Measurements from ENCODE around the gene SERF2. TPM values are rescaled to one million over a fixed set of nuclear protein-coding genes. Genes with fewer than 3 reads are reported as not detected.
"Not testable (repeated sequence)": the region's sequence is repeated elsewhere in the genome, so short reads cannot be mapped to it uniquely, and the experiment has no call there.

SERF2 gene
- total RNA-seq, 8 experiments from 2014 or later: 596 to 1,776 (median 768) TPM

DNA sequence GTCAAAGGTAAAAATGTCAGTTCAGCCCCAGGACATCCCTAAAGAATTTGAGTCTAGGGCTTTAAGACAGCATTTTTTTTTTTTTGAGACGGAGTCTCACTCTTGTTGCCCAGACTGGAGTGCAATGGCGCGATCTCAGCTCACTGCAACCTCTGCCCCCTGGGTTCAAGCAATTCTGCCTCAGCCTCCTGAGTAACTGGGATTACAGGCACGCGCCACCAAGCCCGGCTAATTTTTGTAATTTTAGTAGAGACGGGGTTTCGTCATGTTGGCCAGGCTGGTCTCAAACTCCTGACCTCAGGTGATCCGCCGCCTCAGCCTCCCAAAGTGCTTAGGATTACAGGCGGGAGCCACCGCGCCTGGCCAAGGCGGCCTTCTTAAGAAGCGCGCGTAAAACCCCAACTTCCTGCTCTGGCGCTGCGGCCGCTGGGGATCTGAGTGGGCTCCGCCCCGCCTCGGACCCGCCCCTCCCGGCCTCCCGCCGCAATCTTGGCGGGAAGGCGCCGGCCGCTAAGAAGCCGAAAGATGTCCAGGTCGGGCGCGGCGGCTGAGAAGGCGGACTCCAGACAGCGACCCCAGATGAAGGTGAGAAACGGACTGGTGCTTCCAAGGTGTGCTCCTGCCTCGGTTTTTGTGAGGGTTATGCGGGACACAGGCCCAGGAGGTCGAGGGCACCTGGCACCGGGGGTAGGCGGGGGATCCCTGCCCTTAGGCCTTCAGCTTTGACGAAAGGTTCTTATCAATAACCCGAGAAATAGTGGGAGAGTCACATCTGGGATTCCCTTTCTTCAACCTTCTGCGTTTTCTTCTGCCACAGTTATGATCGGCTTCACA is 34.6 kb downstream of the SERF2 start, which contains the start of gene WDR76:
WDR76 (plus strand) TSS at position 495 of the 834 bp plus-strand sequence; CDS start at position 526, 31 bp downstream.
- WGBS, 10 experiments: 2 to 83% (median 19%) methylated on average over 1 to 17 of the region's 48 CpGs; no CpG with 5 or more reads in 2 of the 10 experiments
- Histone ChIP-seq H3K4me3 (peak within 1 kb of the TSS; percentile 25 to 38 (median 32)), H3K4me1 (replicated peaks in 1 of 2) (peaks cover 10% of the 10 kb centered on the region in 2 donors), H3K27ac (peak within 1 kb of the TSS in 1 of 2 donors; percentile 19)
- peak; percentile 23 to 72 (median 62) for ATAC-seq (replicated peaks in 6 of 8)
- in situ Hi-C loops (cut with MboI; ENCODE audit: low pct_unique_long_range_greater_than_20kb in 2 of 9, low sequenced_read_pairs in 9 of 9, unreplicated experiment in 9 of 9): no loop called here

DNA sequence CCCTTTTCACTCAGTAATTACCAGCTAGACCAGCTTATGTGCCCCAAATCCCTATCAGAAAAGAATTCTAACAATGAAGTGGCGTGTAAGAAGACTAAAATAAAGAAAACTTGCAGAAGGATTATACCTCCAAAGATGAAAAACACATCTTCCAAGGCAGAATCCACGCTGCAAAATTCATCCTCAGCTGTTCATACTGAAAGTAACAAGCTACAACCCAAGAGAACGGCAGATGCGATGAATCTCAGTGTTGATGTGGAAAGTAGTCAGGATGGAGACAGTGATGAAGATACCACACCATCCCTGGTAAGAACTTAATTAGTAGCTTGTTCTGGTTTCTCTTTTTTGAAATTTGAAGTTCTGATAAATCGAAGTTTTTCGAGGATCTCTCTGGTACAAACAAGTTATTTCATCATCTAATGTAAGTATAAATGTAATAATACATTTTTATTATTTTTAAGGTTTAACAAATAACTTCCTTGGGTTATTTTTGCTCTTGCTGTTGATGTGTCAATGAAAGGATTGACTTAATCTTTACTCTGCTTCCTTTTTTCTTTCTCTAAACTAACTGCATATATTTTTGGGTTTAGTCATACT is 36.0 kb downstream of the SERF2 start:
- in situ Hi-C loops (cut with MboI; ENCODE audit: low pct_unique_long_range_greater_than_20kb in 2 of 9, low sequenced_read_pairs in 9 of 9, unreplicated experiment in 9 of 9): no loop called here
- Histone ChIP-seq H3K4me3 (no peak overlapping the region), H3K4me1 (replicated peaks in 1 of 2) (peaks cover 10% of the 10 kb centered on the region in 2 donors)

DNA sequence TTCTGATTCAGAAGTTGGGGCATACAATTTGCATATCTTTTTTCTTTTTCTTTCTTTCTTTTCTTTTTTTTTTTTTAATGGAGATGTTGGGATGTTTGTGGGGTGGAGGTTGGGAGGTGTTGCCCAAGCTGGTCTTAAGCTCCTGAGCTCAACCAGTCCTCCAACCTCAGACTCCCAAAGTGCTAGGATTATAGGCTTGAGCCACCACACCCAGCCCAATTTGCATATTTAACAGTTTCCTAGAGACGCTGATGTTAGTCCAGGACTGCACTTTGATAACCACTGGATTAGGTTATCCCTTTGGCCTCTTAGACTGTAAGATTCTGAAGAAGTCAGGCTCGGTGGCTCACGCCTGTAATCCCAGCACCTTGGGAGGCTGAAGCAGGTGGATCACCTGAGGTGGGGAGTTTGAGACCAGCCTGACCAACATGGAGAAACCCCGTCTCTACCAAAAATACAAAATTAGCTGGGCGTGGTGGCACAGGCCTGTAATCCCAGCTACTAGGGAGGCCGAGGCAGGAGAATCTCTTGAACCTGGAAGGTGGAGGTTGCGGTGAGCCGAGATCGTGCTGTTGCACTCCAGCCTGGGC is 37.9 kb downstream of the SERF2 start:
- H3K4me1 ChIP-seq (replicated peaks in 1 of 2); H3K27ac ChIP-seq; H3K4me3 ChIP-seq; in situ Hi-C loops (cut with MboI; ENCODE audit: low pct_unique_long_range_greater_than_20kb in 2 of 9, low sequenced_read_pairs in 9 of 9, unreplicated experiment in 9 of 9): not testable (repeated sequence)
- ATAC-seq (replicated peaks in 6 of 8): peak in 3 of 8 experiments; percentile 57 to 87 (median 79)
- WGBS, 10 experiments: 0 to 100% (median 92%) methylated on average over 1 to 7 of the region's 9 CpGs; no CpG with 5 or more reads in 1 of the 10 experiments

More for the DNA sequence above, 36.0 kb downstream of the SERF2 start:
- no peak for ATAC-seq (replicated peaks in 6 of 8)
- no peak overlapping the region for H3K27ac ChIP-seq
- WGBS, 10 experiments: 7 to 86% (median 61%) methylated on average over 2 to 6 of the region's 6 CpGs

DNA sequence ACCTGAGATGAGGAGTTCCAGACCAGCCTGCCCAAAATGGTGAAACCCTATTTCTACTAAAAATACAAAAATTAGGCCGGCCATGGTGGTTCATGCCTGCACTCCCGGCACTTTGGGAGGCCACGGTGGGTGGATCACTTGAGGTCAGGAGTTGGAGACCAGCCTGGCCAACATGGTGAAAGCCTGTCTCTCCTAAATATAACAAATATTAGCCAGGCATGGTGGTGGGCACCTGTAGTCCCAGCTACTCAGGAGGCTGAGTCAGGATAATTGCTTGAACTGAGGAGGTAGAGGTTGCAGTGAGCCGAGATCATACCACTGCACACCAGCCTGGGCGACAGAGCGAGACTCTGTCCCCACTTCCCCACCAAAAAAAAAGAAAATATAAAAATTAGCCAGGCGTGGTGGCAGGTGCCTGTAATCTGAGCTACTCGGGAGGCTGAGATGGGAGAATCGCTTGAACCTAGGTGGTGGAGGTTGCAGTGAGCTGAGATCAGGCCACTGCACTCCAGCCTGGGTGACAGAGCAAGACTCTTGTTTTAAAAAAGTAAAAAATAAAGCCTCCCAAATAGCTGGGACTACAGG is 38.7 kb downstream of the SERF2 start:
- 83 to 100% (median 97%) methylated on average over 1 to 5 of the region's 9 CpGs; no CpG with 5 or more reads in 1 of the 10 experiments for WGBS, 10 experiments
- H3K4me3 ChIP-seq; H3K27ac ChIP-seq; ATAC-seq (replicated peaks in 6 of 8); H3K4me1 ChIP-seq (replicated peaks in 1 of 2); in situ Hi-C loops (cut with MboI; ENCODE audit: low pct_unique_long_range_greater_than_20kb in 2 of 9, low sequenced_read_pairs in 9 of 9, unreplicated experiment in 9 of 9): not testable (repeated sequence)

DNA sequence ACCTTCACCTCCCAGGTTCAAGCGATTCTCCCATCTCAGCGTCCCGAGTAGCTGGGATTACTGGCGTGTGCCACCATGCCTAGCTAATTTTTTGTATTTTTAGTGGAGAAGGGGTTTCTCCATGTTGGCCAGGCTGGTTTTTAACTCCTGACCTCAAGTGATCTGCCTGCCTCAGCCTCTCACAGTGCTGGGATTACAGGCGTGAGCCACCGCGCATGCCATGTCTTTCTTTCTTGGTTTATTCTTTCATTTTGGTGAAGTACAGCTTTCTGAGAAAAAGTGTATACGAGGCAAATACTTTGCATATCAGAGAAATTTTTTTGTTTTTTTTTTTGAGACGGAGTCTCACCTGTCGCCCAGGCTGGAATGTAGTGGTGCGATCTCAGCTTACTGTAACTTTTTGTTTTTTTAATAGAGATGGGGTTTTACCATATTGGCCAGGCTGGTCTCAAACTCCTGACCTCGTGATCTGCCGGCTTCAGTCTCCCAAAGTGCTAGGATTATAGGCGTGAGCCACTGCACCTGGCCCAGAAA is 39.5 kb downstream of the SERF2 start:
- H3K27ac ChIP-seq; H3K4me3 ChIP-seq; in situ Hi-C loops (cut with MboI; ENCODE audit: low pct_unique_long_range_greater_than_20kb in 2 of 9, low sequenced_read_pairs in 9 of 9, unreplicated experiment in 9 of 9); H3K4me1 ChIP-seq (replicated peaks in 1 of 2); ATAC-seq (replicated peaks in 6 of 8): not testable (repeated sequence)
- 80 to 100% (median 96%) methylated on average over 2 to 13 of the region's 14 CpGs for WGBS, 10 experiments

DNA sequence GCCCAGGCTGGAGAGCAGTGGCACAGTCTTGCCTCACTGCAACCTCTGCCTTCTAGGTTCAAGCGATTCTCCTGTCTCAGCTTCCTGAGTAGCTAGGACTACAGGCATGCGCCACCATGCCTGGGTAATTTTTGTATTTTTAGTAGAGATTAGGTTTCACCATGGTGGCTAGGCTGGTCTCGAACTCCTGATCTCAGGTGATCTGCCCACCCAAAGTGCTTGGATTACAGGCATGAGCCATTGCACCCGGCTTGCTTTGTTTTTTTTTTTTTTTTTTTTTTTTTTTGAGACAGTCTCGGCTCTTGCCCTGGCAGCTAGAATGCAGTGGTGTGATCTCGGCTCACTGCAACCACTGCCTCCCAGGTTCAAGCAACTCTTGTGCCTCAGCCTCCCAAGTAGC is 40.4 kb downstream of the SERF2 start:
- ATAC-seq (replicated peaks in 6 of 8); H3K27ac ChIP-seq; H3K4me3 ChIP-seq; in situ Hi-C loops (cut with MboI; ENCODE audit: low pct_unique_long_range_greater_than_20kb in 2 of 9, low sequenced_read_pairs in 9 of 9, unreplicated experiment in 9 of 9); H3K4me1 ChIP-seq (replicated peaks in 1 of 2): not testable (repeated sequence)
- WGBS, 10 experiments: 79 to 100% (median 100%) methylated on average over 1 to 4 of the region's 6 CpGs; no CpG with 5 or more reads in 1 of the 10 experiments

DNA sequence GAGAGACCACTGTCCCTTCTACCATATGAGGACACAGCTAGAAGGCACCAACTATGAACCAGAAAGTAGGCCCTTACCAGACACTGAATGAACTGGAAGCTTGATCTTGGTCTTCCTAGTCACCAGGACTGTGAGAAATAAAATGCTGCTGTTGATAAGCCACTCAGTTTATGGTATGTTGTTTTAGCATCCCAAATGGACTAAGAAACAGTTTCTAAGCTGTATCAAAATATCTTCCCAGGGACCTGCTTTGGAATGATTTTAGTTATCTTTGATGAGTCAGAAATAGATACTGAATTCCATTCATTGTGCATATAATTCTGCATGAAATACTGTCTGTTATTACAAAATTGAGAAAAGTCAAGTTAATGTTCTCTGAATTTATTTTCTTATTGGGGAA is 53.3 kb downstream of the SERF2 start:
- Histone ChIP-seq H3K4me3 (no peak overlapping the region), H3K27ac (no peak overlapping the region), H3K4me1 (replicated peaks in 1 of 2) (no peaks in the 10 kb centered on the region)
- in situ Hi-C loops (cut with MboI; ENCODE audit: low pct_unique_long_range_greater_than_20kb in 2 of 9, low sequenced_read_pairs in 9 of 9, unreplicated experiment in 9 of 9): no loop called here
- ATAC-seq (replicated peaks in 6 of 8): no peak

Other genes starting within 250 kb of the SERF2 start
- gene PPIP5K1, start 202.1 kb upstream of the SERF2 start, total RNA-seq: 10 to 100 TPM in 7 of 8 experiments, 1 to 10 TPM in 1; 9.4 to 37.9 (median 21.0) TPM
- gene CKMT1B, start 198.3 kb upstream of the SERF2 start, total RNA-seq: 10 to 100 TPM in 4 of 8 experiments, 1 to 10 TPM in 3, under 1 TPM in 1; 0.91 to 18.5 (median 9.4) TPM
- gene STRC, start 173.5 kb upstream of the SERF2 start, total RNA-seq: 1 to 10 TPM in 3 of 8 experiments, under 1 TPM in 5; 0.40 to 2.9 (median 0.77) TPM
- gene CATSPER2, start 143.5 kb upstream of the SERF2 start, total RNA-seq: 1 to 10 TPM; 1.5 to 7.0 (median 2.8) TPM
- 10 to 100 TPM in 1 of 8 experiments, 1 to 10 TPM in 6, under 1 TPM in 1; 0.87 to 10.0 (median 7.0) TPM for gene CKMT1A, start 98.5 kb upstream of the SERF2 start, total RNA-seq
- gene PDIA3, start 45.9 kb upstream of the SERF2 start, total RNA-seq: 100 to 1,000 TPM in 6 of 8 experiments, 10 to 100 TPM in 2; 80.9 to 286 (median 146) TPM
- 1 to 10 TPM in 6 of 8 experiments, under 1 TPM in 2; 0.60 to 4.2 (median 1.6) TPM for gene ELL3, start 15.4 kb upstream of the SERF2 start, total RNA-seq
- gene SERINC4, start 7.9 kb downstream of the SERF2 start, total RNA-seq: 1 to 10 TPM in 4 of 8 experiments, under 1 TPM in 4; 0.63 to 2.2 (median 1.0) TPM
- gene HYPK, start 8.3 kb downstream of the SERF2 start, total RNA-seq: 10 to 100 TPM; 11.4 to 19.1 (median 15.9) TPM
- 10 to 100 TPM; 25.4 to 55.9 (median 37.1) TPM for gene MFAP1, start 32.4 kb downstream of the SERF2 start, total RNA-seq
- gene WDR76, start 34.7 kb downstream of the SERF2 start, total RNA-seq: 10 to 100 TPM in 3 of 8 experiments, 1 to 10 TPM in 4, under 1 TPM in 1; 0.46 to 19.7 (median 3.0) TPM

Measured in motor neuron (in vitro differentiated cells).